Keratinocyte (primary cell): ENCODE measurements around the gene TNNT3. TPM values are rescaled to one million over a fixed set of nuclear protein-coding genes. Genes with fewer than 3 reads are reported as not detected.

Experiments
- DNase-seq: peaks from one replicate; pipeline ENCODE4 v3.0.0-alpha.2; 2011; ENCODE audit warnings: low read depth, missing footprints, low spot score
- FAIRE-seq: peaks from 2 replicates; lab custom pipeline; 2011; peaks lifted over from hg19 to GRCh38; lab: Jason Lieb, UNC
- H2AFZ ChIP-seq: 2 replicates; pipeline ENCODE4 v1.6.0; 2012; ENCODE audit warnings: low read length, control low read depth, inconsistent platforms; ENCODE audit not compliant: control insufficient read depth
- H3K27ac ChIP-seq: 2 replicates; pipeline ENCODE4 v1.5.1; 2011; ENCODE audit warnings: low read length; ENCODE audit not compliant: control insufficient read depth, insufficient read depth
- H3K27me3 ChIP-seq: 3 replicates; pipeline ENCODE4 v1.6.0; 2011; ENCODE audit warnings: low read length; ENCODE audit not compliant: control insufficient read depth, insufficient read depth; ENCODE audit errors: extremely low read depth
- H3K36me3 ChIP-seq, 2 experiments: 2 replicates in 1 of 2; 3 replicates in 1 of 2; pipeline ENCODE4 v1.5.1; 2011; ENCODE audit warnings: low read length in 2 of 2, mild to moderate bottlenecking in 1 of 2; ENCODE audit not compliant: control insufficient read depth in 2 of 2, insufficient read depth in 2 of 2; ENCODE audit errors: extremely low read depth in 1 of 2
- H3K4me1 ChIP-seq: 3 replicates; pipeline ENCODE4 v1.5.1; 2011; ENCODE audit warnings: low read length; ENCODE audit not compliant: control insufficient read depth, insufficient read depth; ENCODE audit errors: extremely low read depth
- H3K4me2 ChIP-seq: 3 replicates; pipeline ENCODE4 v1.6.0; 2011; ENCODE audit warnings: low read depth, low read length; ENCODE audit not compliant: control insufficient read depth, insufficient read depth; ENCODE audit errors: extremely low read depth
- H3K4me3 ChIP-seq, 3 experiments: fragments of 200-600 bp in 1 of 3; sonication (generic) in 1 of 3; 2 replicates in 2 of 3; 3 replicates in 1 of 3; pipeline ENCODE4 v1.5.1; 2011 to 2016; ENCODE audit warnings: low read length in 3 of 3, mild to moderate bottlenecking in 3 of 3, control low read depth in 2 of 3, inconsistent platforms in 1 of 3, low read depth in 1 of 3, mixed read lengths in 1 of 3, mixed run types in 1 of 3, moderate library complexity in 1 of 3; ENCODE audit not compliant: control insufficient read depth in 2 of 3, insufficient read depth in 2 of 3; ENCODE audit errors: extremely low read depth in 1 of 3
- H3K79me2 ChIP-seq: 2 replicates; pipeline ENCODE4 v1.6.0; 2012; ENCODE audit warnings: low read length; ENCODE audit not compliant: control insufficient read depth, insufficient read depth
- H3K9ac ChIP-seq: 3 replicates; pipeline ENCODE4 v1.6.0; 2011; ENCODE audit warnings: low read length; ENCODE audit not compliant: control insufficient read depth, insufficient read depth; ENCODE audit errors: extremely low read depth
- H3K9me1 ChIP-seq: 3 replicates; pipeline ENCODE4 v1.6.0; 2011; ENCODE audit warnings: low read length; ENCODE audit not compliant: control insufficient read depth, insufficient read depth; ENCODE audit errors: extremely low read depth
- H3K9me3 ChIP-seq: 2 replicates; pipeline ENCODE4 v1.5.1; 2012; ENCODE audit warnings: low read depth, low read length; ENCODE audit not compliant: control insufficient read depth
- H4K20me1 ChIP-seq: 3 replicates; pipeline ENCODE4 v1.6.0; 2011; ENCODE audit warnings: low read length; ENCODE audit not compliant: control insufficient read depth, insufficient read depth; ENCODE audit errors: extremely low read depth
- EZH2 ChIP-seq: IDR thresholded peaks from one replicate; pipeline ENCODE4 v1.6.1; 2012; ENCODE audit warnings: inconsistent platforms, mild to moderate bottlenecking, low read length, moderate library complexity
- dilution Hi-C: fragments of 300-500 bp; cut with MboI; formaldehyde crosslinking; loops from one replicate; pipeline ENCODE4 v1.7.0; 2020; ENCODE audit warnings: low sequenced_read_pairs; ENCODE audit not compliant: extremely low pct_ligation_motif_present
- polyA plus RNA-seq, 5 experiments: library from polyadenylated mRNA; depleted of rRNA in 3 of 5; stranded (reverse) in 3 of 5; stranded (forward) in 1 of 5; unstranded in 1 of 5; fragments of >200 nt; gene quantifications; 1 replicate in 1 of 5; 2 replicates in 3 of 5; 3 replicates in 1 of 5; pipeline versions ENCODE4 v1.2.1 to v1.2.3, GENCODE V29; 2011 to 2012; ENCODE audit warnings: missing spikeins in 2 of 5, low read depth in 1 of 5, low replicate concordance in 1 of 5
- TF ChIP-seq, protein P1 (sequence below), 3 experiments: IDR thresholded peaks in 1 of 3; conservative IDR thresholded peaks in 1 of 3; optimal IDR thresholded peaks in 1 of 3; 2 replicates in 2 of 3; 3 replicates in 1 of 3; pipeline versions ENCODE3 to v1.5.1; 2011; ENCODE audit warnings: low read length in 3 of 3, mild to moderate bottlenecking in 3 of 3, moderate library complexity in 2 of 3, control low read depth in 1 of 3, inconsistent platforms in 1 of 3; ENCODE audit not compliant: insufficient read depth in 2 of 3; ENCODE audit errors: extremely low read depth in 1 of 3

Gene TNNT3
- polyA plus RNA-seq, 1 donor (not counting 4 experiments of a cell fraction or from before 2014, with no cell fraction given) = 0.09 TPM

DNA sequence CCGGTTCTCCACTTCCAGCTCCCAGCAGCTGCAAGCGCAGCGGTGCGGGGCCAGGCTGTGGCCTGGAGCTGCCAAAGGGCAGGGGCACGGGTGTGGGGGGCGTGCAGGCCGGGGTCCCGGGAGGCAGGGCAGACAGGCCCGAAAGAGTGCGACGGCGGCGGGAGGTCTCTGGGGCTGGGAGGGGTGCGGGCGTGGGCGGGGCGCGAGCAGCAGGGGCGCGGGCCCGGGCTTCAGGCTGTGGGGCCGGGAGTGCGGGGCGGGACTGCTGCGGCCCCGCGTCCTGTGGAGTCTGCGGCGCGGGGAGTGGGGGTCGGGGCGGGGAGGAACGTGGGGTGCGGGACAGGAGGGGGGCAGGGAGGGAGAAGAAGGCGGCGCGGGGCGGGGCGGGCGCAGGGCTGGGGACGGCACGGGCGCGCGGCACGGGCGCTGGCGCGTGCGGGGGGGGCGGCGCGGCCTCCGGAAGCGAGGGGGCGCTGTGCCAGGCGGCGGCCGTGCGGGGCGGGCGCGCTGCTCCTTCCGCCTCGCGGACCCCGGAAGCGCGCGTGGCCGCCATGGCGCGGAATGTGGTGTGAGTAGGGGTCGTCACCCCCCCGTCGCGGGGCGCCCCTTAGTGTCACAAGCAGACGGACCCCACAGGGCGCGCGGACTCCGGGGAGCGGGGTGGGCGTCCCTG lies 27.4 kb downstream of the TNNT3 start, which contains the start of gene MRPL23:
MRPL23 (plus strand) TSS at position 521 of the 673 bp plus-strand sequence; CDS start at position 552, 31 bp downstream.
- Histone ChIP-seq H2AFZ (no peak within 1 kb of the TSS), H3K27me3 (no peaks in the 10 kb centered on the region), H3K4me1 (peaks cover 15% of the 10 kb centered on the region), H3K4me3 (no peak within 1 kb of the TSS), H3K27ac (no peak within 1 kb of the TSS), H3K79me2 (no peaks in the 10 kb centered on the region), H3K9ac (no peak within 1 kb of the TSS), H3K9me1 (no peaks in the 10 kb centered on the region), H3K4me2 (no peak within 1 kb of the TSS), H3K36me3 (no peaks in the 10 kb centered on the region), H4K20me1 (no peaks in the 10 kb centered on the region), H3K9me3 (no peaks in the 10 kb centered on the region)
- FAIRE-seq (no peak), DNase-seq (no peak)
- no peak for TF ChIP-seq EZH2
- TF ChIP-seq, protein P1, sequence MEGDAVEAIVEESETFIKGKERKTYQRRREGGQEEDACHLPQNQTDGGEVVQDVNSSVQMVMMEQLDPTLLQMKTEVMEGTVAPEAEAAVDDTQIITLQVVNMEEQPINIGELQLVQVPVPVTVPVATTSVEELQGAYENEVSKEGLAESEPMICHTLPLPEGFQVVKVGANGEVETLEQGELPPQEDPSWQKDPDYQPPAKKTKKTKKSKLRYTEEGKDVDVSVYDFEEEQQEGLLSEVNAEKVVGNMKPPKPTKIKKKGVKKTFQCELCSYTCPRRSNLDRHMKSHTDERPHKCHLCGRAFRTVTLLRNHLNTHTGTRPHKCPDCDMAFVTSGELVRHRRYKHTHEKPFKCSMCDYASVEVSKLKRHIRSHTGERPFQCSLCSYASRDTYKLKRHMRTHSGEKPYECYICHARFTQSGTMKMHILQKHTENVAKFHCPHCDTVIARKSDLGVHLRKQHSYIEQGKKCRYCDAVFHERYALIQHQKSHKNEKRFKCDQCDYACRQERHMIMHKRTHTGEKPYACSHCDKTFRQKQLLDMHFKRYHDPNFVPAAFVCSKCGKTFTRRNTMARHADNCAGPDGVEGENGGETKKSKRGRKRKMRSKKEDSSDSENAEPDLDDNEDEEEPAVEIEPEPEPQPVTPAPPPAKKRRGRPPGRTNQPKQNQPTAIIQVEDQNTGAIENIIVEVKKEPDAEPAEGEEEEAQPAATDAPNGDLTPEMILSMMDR (optimal IDR thresholded peaks at IDR 0.05 in 1 of 3, IDR thresholded peaks at IDR 0.05 in 1 of 3, conservative IDR thresholded peaks at IDR 0.05 in 1 of 3; ENCODE audit: extremely low read depth in 1 of 3, insufficient read depth in 2 of 3, low read length in 3 of 3) = no peak
- dilution Hi-C loops = no loop called here

DNA sequence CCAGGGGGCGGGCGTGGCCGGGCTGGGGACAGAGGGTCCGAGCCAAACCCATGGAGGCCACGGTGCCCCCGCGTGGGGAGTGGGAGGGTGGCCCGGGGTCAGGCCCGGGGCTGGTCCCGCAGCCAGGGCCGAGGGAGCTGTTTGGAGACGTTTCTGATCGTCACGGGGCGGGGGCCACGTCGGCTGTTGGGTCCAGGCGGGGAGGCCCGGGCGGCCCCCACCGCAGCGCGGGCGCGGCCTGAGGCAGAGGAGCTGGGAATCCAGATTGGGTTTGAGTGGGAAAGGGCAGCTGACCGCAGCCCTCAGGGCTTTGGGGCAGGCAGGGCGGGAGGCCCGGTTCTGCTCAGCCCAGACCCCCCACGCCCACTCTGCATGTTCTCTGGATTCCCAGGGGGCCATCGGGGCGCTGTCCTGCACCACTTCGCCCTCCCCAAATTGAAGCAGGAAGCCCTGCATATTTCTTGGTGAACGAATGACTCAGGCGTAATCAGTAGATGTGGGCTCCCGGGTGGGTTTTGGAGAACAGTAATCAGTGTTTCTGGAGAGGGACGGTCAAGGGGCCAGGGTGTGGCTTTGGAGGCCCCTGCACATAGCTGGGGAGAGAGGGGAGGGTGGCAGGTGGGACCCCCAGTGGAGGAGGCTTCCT lies 28.2 kb downstream of the TNNT3 start:
- FAIRE-seq (no peak), DNase-seq (no peak)
- H3K27me3 ChIP-seq = no peaks in the 10 kb centered on the region
- TF ChIP-seq, protein P1 (optimal IDR thresholded peaks at IDR 0.05 in 1 of 3, IDR thresholded peaks at IDR 0.05 in 1 of 3, conservative IDR thresholded peaks at IDR 0.05 in 1 of 3; ENCODE audit: extremely low read depth in 1 of 3, insufficient read depth in 2 of 3, low read length in 3 of 3) = no peak
- no peak for TF ChIP-seq EZH2
- no peak overlapping the region for H3K9ac ChIP-seq
- no peaks in the 10 kb centered on the region for H3K9me1 ChIP-seq
- peaks cover 11% of the 10 kb centered on the region for H3K4me1 ChIP-seq
- no peaks in the 10 kb centered on the region for H3K36me3 ChIP-seq
- no peaks in the 10 kb centered on the region for H3K79me2 ChIP-seq
- H4K20me1 ChIP-seq = no peaks in the 10 kb centered on the region
- H3K27ac ChIP-seq = no peak overlapping the region
- no peaks in the 10 kb centered on the region for H3K9me3 ChIP-seq
- no peak overlapping the region for H2AFZ ChIP-seq
- no peak overlapping the region for H3K4me3 ChIP-seq
- no peak overlapping the region for H3K4me2 ChIP-seq
- dilution Hi-C loops = no loop called here
